GM20000 (cell line): ENCODE data around the gene FBXL17.

Experiments used
- DNase-seq: peaks from one replicate; pipeline ENCODE4 v3.0.0; 2012; ENCODE audit warnings: low spot score
- TF ChIP-seq, protein P1 (sequence below): IDR thresholded peaks from 2 replicates; pipeline ENCODE4 v1.5.1; 2012; ENCODE audit warnings: mild to moderate bottlenecking, control low read depth; ENCODE audit errors: extremely low read depth, missing control alignments

FBXL17 gene

GRCh38 chr5:108263338-108263737 lies 118.6 kb downstream of the FBXL17 start:
- TF ChIP-seq, protein P1, sequence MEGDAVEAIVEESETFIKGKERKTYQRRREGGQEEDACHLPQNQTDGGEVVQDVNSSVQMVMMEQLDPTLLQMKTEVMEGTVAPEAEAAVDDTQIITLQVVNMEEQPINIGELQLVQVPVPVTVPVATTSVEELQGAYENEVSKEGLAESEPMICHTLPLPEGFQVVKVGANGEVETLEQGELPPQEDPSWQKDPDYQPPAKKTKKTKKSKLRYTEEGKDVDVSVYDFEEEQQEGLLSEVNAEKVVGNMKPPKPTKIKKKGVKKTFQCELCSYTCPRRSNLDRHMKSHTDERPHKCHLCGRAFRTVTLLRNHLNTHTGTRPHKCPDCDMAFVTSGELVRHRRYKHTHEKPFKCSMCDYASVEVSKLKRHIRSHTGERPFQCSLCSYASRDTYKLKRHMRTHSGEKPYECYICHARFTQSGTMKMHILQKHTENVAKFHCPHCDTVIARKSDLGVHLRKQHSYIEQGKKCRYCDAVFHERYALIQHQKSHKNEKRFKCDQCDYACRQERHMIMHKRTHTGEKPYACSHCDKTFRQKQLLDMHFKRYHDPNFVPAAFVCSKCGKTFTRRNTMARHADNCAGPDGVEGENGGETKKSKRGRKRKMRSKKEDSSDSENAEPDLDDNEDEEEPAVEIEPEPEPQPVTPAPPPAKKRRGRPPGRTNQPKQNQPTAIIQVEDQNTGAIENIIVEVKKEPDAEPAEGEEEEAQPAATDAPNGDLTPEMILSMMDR: no peak
- DNase-seq: no peak

GRCh38 chr5:108260858-108261170 lies 121.1 kb downstream of the FBXL17 start:
- DNase-seq: no peak
- TF ChIP-seq, protein P1: no peak

- DNase-seq: peak; percentile 52
Observed at GRCh38 chr5:108260117-108260857, 121.6 kb downstream of the FBXL17 start.

GRCh38 chr5:108259306-108259705 lies 122.6 kb downstream of the FBXL17 start:
- TF ChIP-seq, protein P1: no peak
- no peak for DNase-seq

More at GRCh38 chr5:108260117-108260857, 121.6 kb downstream of the FBXL17 start:
- TF ChIP-seq, protein P1: peak; percentile 93

DNA sequence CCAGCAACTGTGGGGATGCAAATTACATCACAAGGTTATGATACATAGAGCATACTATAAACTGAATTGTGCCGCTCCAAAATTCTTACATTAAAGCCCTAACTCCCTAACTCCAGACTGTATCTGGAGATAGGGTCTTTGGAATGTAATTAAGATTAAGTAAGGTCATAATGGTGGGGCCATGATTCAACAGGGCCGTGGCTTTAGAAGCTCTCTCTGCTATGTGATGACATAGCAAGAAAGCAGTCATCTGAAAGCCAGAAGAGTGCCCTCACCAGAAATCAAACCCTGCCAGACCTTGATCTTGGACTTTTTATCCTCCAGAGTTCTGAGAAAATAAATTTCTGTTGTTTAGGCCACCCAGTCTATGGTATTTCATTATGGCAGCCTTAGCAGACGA lies 123.9 kb downstream of the FBXL17 start:
- TF ChIP-seq, protein P1: no peak

GRCh38 chr5:108255468-108255867 lies 126.4 kb downstream of the FBXL17 start:
- DNase-seq: no peak
- TF ChIP-seq, protein P1: no peak

More for the DNA sequence above, 123.9 kb downstream of the FBXL17 start:
- DNase-seq: no peak

- TF ChIP-seq, protein P1: no peak
- no peak for DNase-seq
Observed at GRCh38 chr5:108251350-108251749, 130.5 kb downstream of the FBXL17 start.
